WTC11 (cell line): ENCODE data around the gene NARS2. TPM values are rescaled to one million over a fixed set of nuclear protein-coding genes. Genes with fewer than 3 reads are reported as not detected.

Experiments used
- ATAC-seq: fragments of 200-7000 bp; cut with Tn5 transposase; 2 replicates; pipeline ENCODE4 v1.10.0; 2021; ENCODE audit warnings: mild to moderate bottlenecking, moderate library complexity
- CTCF ChIA-PET: fragments of 300-600 bp; sonication (Branson Sonifier 250); formaldehyde crosslinking; loops from one replicate; lab custom pipeline; 2021; ENCODE audit warnings: antibody characterized with exemption; lab: Charles Lee
- POLR2A ChIA-PET: fragments of 350-600 bp; sonication (Branson Sonifier 250); formaldehyde crosslinking; loops from one replicate; lab custom pipeline; 2021; ENCODE audit warnings: antibody characterized with exemption; lab: Charles Lee
- DNase-seq: peaks from one replicate; pipeline ENCODE4 v3.0.0; 2021; ENCODE audit warnings: low spot score
- H3K27ac Mint-ChIP-seq: 2 replicates; pipeline ENCODE4 v1.8.0; 2021; ENCODE audit warnings: mixed read lengths
- H3K27me3 Mint-ChIP-seq: 2 replicates; pipeline ENCODE4 v1.8.0; 2021; ENCODE audit warnings: low read depth, mild to moderate bottlenecking, moderate library complexity, mixed read lengths
- H3K36me3 Mint-ChIP-seq: 2 replicates; pipeline ENCODE4 v1.8.0; 2021; ENCODE audit warnings: mixed read lengths
- H3K4me1 Mint-ChIP-seq: 2 replicates; pipeline ENCODE4 v1.8.0; 2022; ENCODE audit warnings: mixed read lengths
- H3K4me3 Mint-ChIP-seq: 2 replicates; pipeline ENCODE4 v1.8.0; 2021; ENCODE audit warnings: mild to moderate bottlenecking, moderate library complexity, mixed read lengths
- H3K9me3 Mint-ChIP-seq: 2 replicates; pipeline ENCODE4 v1.8.0; 2021; ENCODE audit warnings: mixed read lengths
- CTCF ChIP-seq: fragments of 200-600 bp; IDR thresholded peaks from 2 replicates; pipeline ENCODE4 v1.8.0; 2022; ENCODE audit warnings: antibody characterized with exemption
- E2F5 ChIP-seq: sonication (generic); formaldehyde crosslinking; IDR thresholded peaks from 2 replicates; pipeline ENCODE4 v1.8.1; 2022; ENCODE audit warnings: mild to moderate bottlenecking, moderate library complexity, missing genetic modification reagents
- ETV6 ChIP-seq: sonication (generic); formaldehyde crosslinking; IDR thresholded peaks from 2 replicates; pipeline ENCODE4 v1.8.1; 2022; ENCODE audit warnings: mild to moderate bottlenecking, missing genetic modification reagents
- FOXJ3 ChIP-seq: sonication (generic); formaldehyde crosslinking; IDR thresholded peaks from 2 replicates; pipeline ENCODE4 v1.9.0; 2021; ENCODE audit warnings: missing genetic modification reagents, mild to moderate bottlenecking, borderline replicate concordance
- GTF2I ChIP-seq: fragments of 250-450 bp; sonication (Bioruptor Pico); conservative IDR thresholded peaks from 2 replicates; pipeline ENCODE4 v1.4.0; 2021; ENCODE audit warnings: mild to moderate bottlenecking
- HMGA2 ChIP-seq: fragments of 250-450 bp; sonication (Bioruptor Pico); IDR thresholded peaks from 2 replicates; pipeline ENCODE4 v1.4.0; 2021; ENCODE audit warnings: mild to moderate bottlenecking, moderate library complexity
- IRF1 ChIP-seq: sonication (generic); formaldehyde crosslinking; IDR thresholded peaks from 2 replicates; pipeline ENCODE4 v1.8.0; 2023; ENCODE audit warnings: missing genetic modification reagents
- IRF2 ChIP-seq: sonication (generic); formaldehyde crosslinking; IDR thresholded peaks from 2 replicates; pipeline ENCODE4 v1.8.0; 2022; ENCODE audit warnings: low read depth, missing genetic modification reagents, borderline replicate concordance
- MXD4 ChIP-seq: fragments of 250-450 bp; sonication (Bioruptor Pico); IDR thresholded peaks from 2 replicates; pipeline ENCODE4 v1.8.0; 2021; ENCODE audit warnings: mild to moderate bottlenecking, moderate library complexity, borderline replicate concordance
- NFATC4 ChIP-seq: fragments of 250-450 bp; sonication (Bioruptor Pico); IDR thresholded peaks from 2 replicates; pipeline ENCODE4 v1.9.0; 2021; ENCODE audit warnings: mild to moderate bottlenecking
- NFE2L1 ChIP-seq: sonication (generic); formaldehyde crosslinking; IDR thresholded peaks from 2 replicates; pipeline ENCODE4 v1.8.1; 2023; ENCODE audit warnings: missing genetic modification reagents
- NFYB ChIP-seq: sonication (generic); formaldehyde crosslinking; conservative IDR thresholded peaks from 2 replicates; pipeline ENCODE4 v1.8.0; 2022; ENCODE audit warnings: low read depth, missing genetic modification reagents
- NR1H2 ChIP-seq: sonication (generic); formaldehyde crosslinking; IDR thresholded peaks from 2 replicates; pipeline ENCODE4 v1.9.0; 2021; ENCODE audit warnings: mild to moderate bottlenecking, moderate library complexity, missing genetic modification reagents
- RELA ChIP-seq: sonication (generic); formaldehyde crosslinking; IDR thresholded peaks from 2 replicates; pipeline ENCODE4 v1.8.1; 2022; ENCODE audit warnings: missing genetic modification reagents, mild to moderate bottlenecking, borderline replicate concordance
- RORB ChIP-seq: fragments of 250-450 bp; sonication (Bioruptor Pico); IDR thresholded peaks from 2 replicates; pipeline ENCODE4 v1.9.0; 2021; ENCODE audit warnings: mild to moderate bottlenecking
- SMAD3 ChIP-seq: sonication (generic); formaldehyde crosslinking; IDR thresholded peaks from 2 replicates; pipeline ENCODE4 v1.8.0; 2022; ENCODE audit warnings: missing genetic modification reagents, mild to moderate bottlenecking, borderline replicate concordance
- STAT6 ChIP-seq: sonication (generic); formaldehyde crosslinking; conservative IDR thresholded peaks from 2 replicates; pipeline ENCODE4 v1.8.1; 2023; ENCODE audit warnings: mild to moderate bottlenecking, low read depth, missing genetic modification reagents, moderate library complexity
- TCF7 ChIP-seq: sonication (generic); formaldehyde crosslinking; IDR thresholded peaks from 2 replicates; pipeline ENCODE4 v1.8.0; 2022; ENCODE audit warnings: mild to moderate bottlenecking, low read depth, missing genetic modification reagents, moderate library complexity
- TEAD1 ChIP-seq: sonication (generic); formaldehyde crosslinking; IDR thresholded peaks from 2 replicates; pipeline ENCODE4 v1.8.0; 2022; ENCODE audit warnings: mild to moderate bottlenecking, missing genetic modification reagents
- TEAD4 ChIP-seq: sonication (generic); formaldehyde crosslinking; IDR thresholded peaks from 2 replicates; pipeline ENCODE4 v1.8.0; 2022; ENCODE audit warnings: mild to moderate bottlenecking, missing genetic modification reagents
- TP53 ChIP-seq: sonication (generic); formaldehyde crosslinking; IDR thresholded peaks from 2 replicates; pipeline ENCODE4 v1.8.1; 2023; ENCODE audit warnings: mild to moderate bottlenecking, missing genetic modification reagents
- ZNF138 ChIP-seq: sonication (generic); formaldehyde crosslinking; conservative IDR thresholded peaks from 2 replicates; pipeline ENCODE4 v1.8.1; 2022; ENCODE audit warnings: mild to moderate bottlenecking, moderate library complexity, missing genetic modification reagents
- ZNF263 ChIP-seq: sonication (generic); formaldehyde crosslinking; IDR thresholded peaks from 2 replicates; pipeline ENCODE4 v1.8.1; 2022; ENCODE audit warnings: low read depth, mild to moderate bottlenecking, moderate library complexity, missing genetic modification reagents
- ZNF396 ChIP-seq: fragments of 250-450 bp; sonication (Bioruptor Pico); IDR thresholded peaks from 2 replicates; pipeline ENCODE4 v1.8.0; 2021; ENCODE audit warnings: mild to moderate bottlenecking, moderate library complexity, borderline replicate concordance
- ZNF416 ChIP-seq: fragments of 250-450 bp; sonication (Bioruptor Pico); IDR thresholded peaks from 2 replicates; pipeline ENCODE4 v1.9.0; 2021; ENCODE audit warnings: mild to moderate bottlenecking, inconsistent platforms
- ZNF512 ChIP-seq: sonication (generic); formaldehyde crosslinking; IDR thresholded peaks from 2 replicates; pipeline ENCODE4 v1.8.1; 2022; ENCODE audit warnings: missing genetic modification reagents, borderline replicate concordance
- total RNA-seq: library from RNA; stranded (reverse); gene quantifications from 3 replicates; pipeline ENCODE4 v1.2.3, GENCODE V29; 2021

NARS2 gene
- total RNA-seq, 1 experiment from 2014 or later: 36.4 TPM

- no peak for TF ChIP-seq NFE2L1
- no peak for TF ChIP-seq IRF2
These were observed 183.2 kb downstream of the NARS2 start (continued) for GRCh38 chr11:78391424-78391823.

- CTCF ChIA-PET: no interaction called here
- Mint-ChIP-seq H3K4me3 (no peak overlapping the region), H3K27me3 (no peaks in the 10 kb centered on the region), H3K4me1 (peaks cover 5% of the 10 kb centered on the region), H3K27ac (no peak overlapping the region), H3K9me3 (peaks cover 5% of the 10 kb centered on the region; the same call in 1 of the 2 replicates), H3K36me3 (no peaks in the 10 kb centered on the region)
- DNase-seq (no peak), ATAC-seq (no peak)
- TF ChIP-seq ZNF138 (CRISPR knock-in tag): no peak
- TF ChIP-seq NR1H2 (CRISPR knock-in tag): no peak
- no peak for TF ChIP-seq ETV6 (CRISPR knock-in tag)
- TF ChIP-seq STAT6: no peak
- no peak for TF ChIP-seq NFE2L1
- no peak for TF ChIP-seq RORB (CRISPR knock-in tag)
- no peak for TF ChIP-seq IRF1 (CRISPR knock-in tag)
- no peak for TF ChIP-seq TCF7 (CRISPR knock-in tag)
- no peak for TF ChIP-seq ZNF512 (CRISPR knock-in tag)
- no peak for TF ChIP-seq FOXJ3 (CRISPR knock-in tag)
- TF ChIP-seq TP53: no peak
- TF ChIP-seq ZNF396: no peak
- TF ChIP-seq ZNF263 (CRISPR knock-in tag): no peak
- no peak for TF ChIP-seq TEAD4 (CRISPR knock-in tag)
- POLR2A ChIA-PET: no interaction called here
These were observed 183.9 kb downstream of the NARS2 start for GRCh38 chr11:78390809-78391208.

- CTCF ChIA-PET: no interaction called here
- H3K4me3 Mint-ChIP-seq: no peak overlapping the region
- POLR2A ChIA-PET: no interaction called here
- peaks cover 7% of the 10 kb centered on the region for H3K36me3 Mint-ChIP-seq
- DNase-seq (no peak), ATAC-seq (no peak)
- peaks cover 7% of the 10 kb centered on the region for H3K4me1 Mint-ChIP-seq
- no peak overlapping the region for H3K27ac Mint-ChIP-seq
- H3K9me3 Mint-ChIP-seq: peaks cover 28% of the 10 kb centered on the region
- H3K27me3 Mint-ChIP-seq: no peaks in the 10 kb centered on the region
- no peak for TF ChIP-seq NFYB (CRISPR knock-in tag)
- no peak for TF ChIP-seq MXD4 (CRISPR knock-in tag)
- TF ChIP-seq IRF1 (CRISPR knock-in tag): no peak
- no peak for TF ChIP-seq NFATC4
- no peak for TF ChIP-seq GTF2I (CRISPR knock-in tag)
- no peak for TF ChIP-seq TEAD1 (CRISPR knock-in tag)
- TF ChIP-seq ZNF416: no peak
- no peak for TF ChIP-seq E2F5 (CRISPR knock-in tag)
- TF ChIP-seq CTCF: no peak
- TF ChIP-seq RELA (CRISPR knock-in tag): no peak
- no peak for TF ChIP-seq TCF7 (CRISPR knock-in tag)
- TF ChIP-seq HMGA2 (CRISPR knock-in tag): no peak
- no peak for TF ChIP-seq SMAD3 (CRISPR knock-in tag)
These were observed 188.3 kb downstream of the NARS2 start for GRCh38 chr11:78386215-78386941.
